Uterus (tissue), 4 donors: ENCODE measurements around the gene PHB1. TPM values are rescaled to one million over a fixed set of nuclear protein-coding genes. Genes with fewer than 3 reads are reported as not detected.

Experiments
- DNase-seq, 2 donors: peaks; one replicate each; pipeline ENCODE4 v3.0.0-alpha.2; 2019 to 2020
- H3K27ac ChIP-seq, 2 donors: fragments of 200-600 bp; sonication (generic); 1 replicate in 1 of 2; 2 replicates in 1 of 2; pipeline ENCODE4 v1.5.1; 2016 to 2018
- H3K27me3 ChIP-seq, 2 donors: fragments of 200-600 bp; sonication (generic); one replicate each; pipeline ENCODE4 v1.5.1; 2018 to 2019; ENCODE audit warnings: control low read depth in 1 of 2
- H3K36me3 ChIP-seq, 2 donors: fragments of 200-600 bp; sonication (generic); one replicate each; pipeline ENCODE4 v1.5.1; 2019; ENCODE audit warnings: control low read depth in 1 of 2
- H3K4me1 ChIP-seq, 2 donors: fragments of 200-600 bp; sonication (generic); one replicate each; pipeline ENCODE4 v1.5.1; 2018 to 2019; ENCODE audit warnings: control low read depth in 1 of 2
- H3K4me3 ChIP-seq, 2 donors: fragments of 200-600 bp; sonication (generic); 1 replicate in 1 of 2; 2 replicates in 1 of 2; pipeline ENCODE4 v1.5.1; 2018 to 2019; ENCODE audit warnings: mild to moderate bottlenecking in 1 of 2
- H3K9me3 ChIP-seq, 2 donors: fragments of 200-600 bp; sonication (generic); one replicate each; pipeline ENCODE4 v1.5.1; 2019; ENCODE audit warnings: control low read depth in 1 of 2
- CTCF ChIP-seq, 4 experiments: fragments of 200-600 bp in 2 of 4; fragments of 450-650 bp in 2 of 4; sonication (generic) in 2 of 4; IDR thresholded peaks; one replicate each; pipeline ENCODE4 v1.5.1; 2016 to 2019; ENCODE audit warnings: antibody characterized with exemption in 4 of 4, mild to moderate bottlenecking in 2 of 4, moderate library complexity in 1 of 4
- POLR2A ChIP-seq, 2 donors: fragments of 450-650 bp; IDR thresholded peaks; one replicate each; pipeline ENCODE4 v1.6.1; 2016; ENCODE audit warnings: antibody characterized with exemption in 2 of 2, mild to moderate bottlenecking in 1 of 2, moderate library complexity in 1 of 2
- intact Hi-C: fragments of 100-400 bp; cut with DNase I; formaldehyde crosslinking; loops from one replicate; pipeline ENCODE4 v1.15.1; 2023; ENCODE audit warnings: low total_unique reads
- total RNA-seq, 4 donors: library from RNA; depleted of rRNA in 3 of 4; stranded (reverse); fragments of >200 nt in 3 of 4; gene quantifications; one replicate each; pipeline versions ENCODE4 v1.1.0 to v1.2.4, GENCODE V29; 2014 to 2023
- donor health status: DM: yes; HTN: yes; CAD: no.

PHB1 gene
- total RNA-seq, result 10 to 100 TPM; 63.5 to 98.4 (median 79.6) TPM

- Histone ChIP-seq H3K4me1 (peaks cover 0 to 8% of the 10 kb centered on the region in 2 donors), H3K27ac (peak within 1 kb of the TSS; percentile 46 to 69), H3K27me3 (no peaks in the 10 kb centered on the region), H3K4me3 (peak within 1 kb of the TSS; percentile 95 to 99), H3K36me3 (no peaks in the 10 kb centered on the region), H3K9me3 (no peaks in the 10 kb centered on the region)
- intact Hi-C loops, result no loop called here
- peak; percentile 96 to 97 for DNase-seq
- peak in 1 of 2 donors; percentile 21 for TF ChIP-seq POLR2A (IDR thresholded peaks at IDR 0.05)
- no peak for TF ChIP-seq CTCF (IDR thresholded peaks at IDR 0.05)
Observed at GRCh38 chr17:49414622-49415350, at the start of gene PHB1. Gene PHB1 (minus strand): TSS chr17:49414882. CDS start chr17:49413264, 1,618 bp downstream.

- Histone ChIP-seq H3K4me3 (no peak overlapping the region), H3K4me1 (no peaks in the 10 kb centered on the region), H3K27ac (no peak overlapping the region), H3K27me3 (no peaks in the 10 kb centered on the region), H3K9me3 (no peaks in the 10 kb centered on the region), H3K36me3 (no peaks in the 10 kb centered on the region)
- no peak for DNase-seq
- TF ChIP-seq POLR2A (IDR thresholded peaks at IDR 0.05), result no peak
- TF ChIP-seq CTCF (IDR thresholded peaks at IDR 0.05), result no peak
- intact Hi-C loops, result no loop called here
Observed at GRCh38 chr17:49464049-49464448, 49.4 kb upstream of the PHB1 start.

DNA sequence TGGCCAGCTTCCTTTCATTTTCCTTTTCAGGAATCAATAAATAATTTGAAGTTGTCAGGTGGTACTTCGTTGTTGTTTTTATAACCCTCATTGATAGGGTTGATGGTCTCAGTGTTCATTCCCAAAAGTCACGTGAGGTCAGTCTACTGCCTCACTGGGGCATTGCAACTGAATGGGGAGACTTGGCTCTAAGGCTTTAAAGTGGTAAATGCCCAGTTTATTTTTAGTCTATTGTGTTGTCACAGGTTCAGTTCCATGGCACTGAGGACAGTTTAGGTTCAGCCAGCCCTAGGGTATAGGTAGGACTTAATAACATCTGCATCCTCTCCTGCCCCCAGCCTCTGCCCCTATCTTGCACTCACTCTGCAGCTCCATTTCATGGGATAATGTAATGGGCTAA, 46.9 kb upstream of the PHB1 start:
- H3K27me3 ChIP-seq, result no peaks in the 10 kb centered on the region

DNA sequence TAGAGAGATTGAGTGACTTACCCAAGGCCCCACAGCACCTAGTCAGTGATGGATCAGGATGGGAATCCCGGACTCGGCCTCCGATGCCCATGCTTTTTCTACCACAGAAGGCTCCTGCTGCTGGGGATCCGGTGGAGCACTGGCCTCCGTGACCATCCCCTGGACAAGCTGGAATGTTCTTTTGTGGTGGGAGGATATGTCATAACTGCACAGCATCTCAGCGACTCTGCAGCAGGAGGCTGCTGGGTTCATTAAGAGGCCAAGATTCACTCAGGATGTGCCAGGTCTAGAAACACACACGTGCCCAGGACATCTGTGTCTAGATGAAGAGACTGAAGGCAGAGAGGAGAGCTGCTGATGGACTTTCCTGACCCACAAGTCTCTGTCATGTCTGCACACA, 45.7 kb upstream of the PHB1 start:
- Histone ChIP-seq H3K4me1 (no peaks in the 10 kb centered on the region), H3K27me3 (no peaks in the 10 kb centered on the region), H3K9me3 (no peaks in the 10 kb centered on the region), H3K36me3 (no peaks in the 10 kb centered on the region), H3K4me3 (no peak overlapping the region), H3K27ac (no peak overlapping the region)
- no peak for DNase-seq
- intact Hi-C loops, result no loop called here
- TF ChIP-seq POLR2A (IDR thresholded peaks at IDR 0.05), result no peak
- no peak for TF ChIP-seq CTCF (IDR thresholded peaks at IDR 0.05)

More for the DNA sequence above, 46.9 kb upstream of the PHB1 start:
- no peak for TF ChIP-seq POLR2A (IDR thresholded peaks at IDR 0.05)
- TF ChIP-seq CTCF (IDR thresholded peaks at IDR 0.05), result no peak
- intact Hi-C loops, result no loop called here
- Histone ChIP-seq H3K4me3 (no peak overlapping the region), H3K27ac (no peak overlapping the region), H3K9me3 (no peaks in the 10 kb centered on the region), H3K4me1 (no peaks in the 10 kb centered on the region), H3K36me3 (no peaks in the 10 kb centered on the region)
- DNase-seq, result no peak

- H3K27ac ChIP-seq, result no peak overlapping the region
- no peak overlapping the region for H3K4me3 ChIP-seq
- no peak for TF ChIP-seq CTCF (IDR thresholded peaks at IDR 0.05)
- no peak for TF ChIP-seq POLR2A (IDR thresholded peaks at IDR 0.05)
- no peaks in the 10 kb centered on the region for H3K9me3 ChIP-seq
- H3K4me1 ChIP-seq, result no peaks in the 10 kb centered on the region
- intact Hi-C loops, result no loop called here
- no peaks in the 10 kb centered on the region for H3K27me3 ChIP-seq
- no peaks in the 10 kb centered on the region for H3K36me3 ChIP-seq
- no peak for DNase-seq
Observed at GRCh38 chr17:49459401-49459984, 44.8 kb upstream of the PHB1 start.
